Ishikawa (cell line): ENCODE data around the gene NTRK3.

Source experiments
- CEBPB ChIP-seq: IDR thresholded peaks from 2 replicates; pipeline ENCODE4 v1.6.1; 2012
- CREB1 ChIP-seq: IDR thresholded peaks from 2 replicates; pipeline ENCODE4 v1.6.1; 2012; ENCODE audit warnings: low read depth
- EGR1 ChIP-seq: IDR thresholded peaks from 2 replicates; pipeline ENCODE4 v1.6.1; 2012
- EP300 ChIP-seq: IDR thresholded peaks from 2 replicates; pipeline ENCODE4 v1.6.1; 2012; ENCODE audit warnings: borderline replicate concordance
- FOXM1 ChIP-seq: IDR thresholded peaks from 2 replicates; pipeline ENCODE4 v1.6.1; 2012; ENCODE audit warnings: low read depth, borderline replicate concordance
- NFIC ChIP-seq: IDR thresholded peaks from 2 replicates; pipeline ENCODE4 v1.6.1; 2012
- RAD21 ChIP-seq: IDR thresholded peaks from 2 replicates; pipeline ENCODE4 v1.6.1; 2012; ENCODE audit warnings: low read depth
- TAF1 ChIP-seq: IDR thresholded peaks from 2 replicates; pipeline ENCODE4 v1.6.1; 2012; ENCODE audit warnings: low read depth, mild to moderate bottlenecking
- TCF12 ChIP-seq: IDR thresholded peaks from 2 replicates; pipeline ENCODE4 v1.6.1; 2012; ENCODE audit warnings: low read depth
- TEAD4 ChIP-seq: IDR thresholded peaks from 2 replicates; pipeline ENCODE4 v1.6.1; 2012
- YY1 ChIP-seq: IDR thresholded peaks from 2 replicates; pipeline ENCODE4 v1.6.1; 2012; ENCODE audit warnings: low read depth
- ZBTB7A ChIP-seq: IDR thresholded peaks from 2 replicates; pipeline ENCODE4 v1.6.1; 2012; ENCODE audit warnings: low read depth
- TF ChIP-seq, protein P1 (sequence below): IDR thresholded peaks from 2 replicates; pipeline ENCODE4 v1.6.1; 2012
- TF ChIP-seq, protein P2 (sequence below): IDR thresholded peaks from 2 replicates; pipeline ENCODE4 v1.6.1; 2012; ENCODE audit warnings: low read depth, mild to moderate bottlenecking
- TF ChIP-seq, protein P3 (sequence below): IDR thresholded peaks from 2 replicates; pipeline ENCODE4 v1.6.1; 2012

NTRK3 gene

DNA sequence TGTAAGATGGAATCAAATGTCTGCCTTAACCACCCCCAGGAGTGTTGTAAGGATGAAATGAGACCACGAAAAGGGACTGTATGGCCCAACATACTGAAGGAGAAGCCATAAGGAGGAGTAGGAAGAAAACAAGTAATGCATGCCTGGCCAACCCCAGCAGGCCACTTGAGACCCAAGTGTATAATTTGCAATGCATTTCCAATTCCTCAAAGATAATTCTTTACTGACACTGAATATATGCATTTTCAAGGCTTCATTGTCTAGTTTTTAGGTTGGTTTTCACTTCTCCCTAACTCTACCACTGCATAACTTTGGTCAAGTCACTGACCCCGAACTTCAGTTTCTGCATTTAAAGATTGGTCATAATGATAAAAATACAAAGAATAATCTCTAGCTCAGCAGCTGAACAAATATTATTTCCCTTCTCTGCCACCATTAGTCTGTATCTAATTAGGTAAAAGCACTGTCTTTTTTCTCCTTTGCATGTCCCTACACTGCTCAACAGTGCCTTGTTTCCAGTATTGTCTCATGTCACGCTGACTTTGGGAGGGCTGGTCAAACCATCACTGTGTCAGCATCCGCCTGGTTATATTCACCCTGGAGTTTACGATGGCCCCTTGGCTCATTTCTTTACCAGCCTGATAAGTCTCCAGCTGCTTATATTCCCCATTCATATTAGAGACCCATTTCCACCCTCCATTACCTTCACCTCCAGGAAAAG is 378.6 kb downstream of the NTRK3 start:
- TF ChIP-seq NFIC (no peak), CEBPB (no peak), CREB1 (no peak), EGR1 (no peak), ZBTB7A (no peak), YY1 (no peak)
- TF ChIP-seq, protein P1, sequence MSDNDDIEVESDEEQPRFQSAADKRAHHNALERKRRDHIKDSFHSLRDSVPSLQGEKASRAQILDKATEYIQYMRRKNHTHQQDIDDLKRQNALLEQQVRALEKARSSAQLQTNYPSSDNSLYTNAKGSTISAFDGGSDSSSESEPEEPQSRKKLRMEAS = no peak

DNA sequence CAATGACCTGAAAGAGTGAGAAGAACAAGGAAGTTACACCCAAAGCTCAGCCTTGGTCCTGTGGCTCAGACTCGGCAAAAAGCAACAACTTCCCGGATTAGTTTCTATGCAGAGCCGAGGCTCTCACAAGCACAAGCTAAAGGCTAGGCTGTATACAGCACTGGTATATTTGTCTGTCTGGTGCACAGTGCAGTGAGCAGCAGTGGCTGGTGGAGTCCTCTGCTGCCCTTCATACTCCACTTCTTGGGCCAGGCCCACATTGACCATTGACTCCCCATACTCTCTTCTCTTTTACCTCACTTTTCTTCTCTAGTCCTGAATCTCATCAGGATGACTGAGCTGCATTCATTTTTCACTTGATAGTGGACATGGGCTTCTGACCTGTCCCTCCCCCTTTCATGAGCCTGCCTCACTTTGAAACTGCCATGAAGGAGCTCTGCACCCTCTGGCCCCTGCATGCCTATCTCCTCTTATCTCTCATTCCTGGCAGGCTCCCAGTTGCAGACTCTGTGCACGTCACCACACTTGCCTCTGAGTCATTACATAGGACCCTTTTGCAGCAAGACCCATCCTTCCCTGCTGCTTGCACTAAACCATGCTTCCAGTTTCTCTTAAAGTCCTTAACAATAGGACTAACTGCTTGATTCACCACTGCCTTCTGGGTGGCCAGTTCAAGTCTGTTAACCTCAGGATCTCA is 379.3 kb downstream of the NTRK3 start:
- TF ChIP-seq, protein P2, sequence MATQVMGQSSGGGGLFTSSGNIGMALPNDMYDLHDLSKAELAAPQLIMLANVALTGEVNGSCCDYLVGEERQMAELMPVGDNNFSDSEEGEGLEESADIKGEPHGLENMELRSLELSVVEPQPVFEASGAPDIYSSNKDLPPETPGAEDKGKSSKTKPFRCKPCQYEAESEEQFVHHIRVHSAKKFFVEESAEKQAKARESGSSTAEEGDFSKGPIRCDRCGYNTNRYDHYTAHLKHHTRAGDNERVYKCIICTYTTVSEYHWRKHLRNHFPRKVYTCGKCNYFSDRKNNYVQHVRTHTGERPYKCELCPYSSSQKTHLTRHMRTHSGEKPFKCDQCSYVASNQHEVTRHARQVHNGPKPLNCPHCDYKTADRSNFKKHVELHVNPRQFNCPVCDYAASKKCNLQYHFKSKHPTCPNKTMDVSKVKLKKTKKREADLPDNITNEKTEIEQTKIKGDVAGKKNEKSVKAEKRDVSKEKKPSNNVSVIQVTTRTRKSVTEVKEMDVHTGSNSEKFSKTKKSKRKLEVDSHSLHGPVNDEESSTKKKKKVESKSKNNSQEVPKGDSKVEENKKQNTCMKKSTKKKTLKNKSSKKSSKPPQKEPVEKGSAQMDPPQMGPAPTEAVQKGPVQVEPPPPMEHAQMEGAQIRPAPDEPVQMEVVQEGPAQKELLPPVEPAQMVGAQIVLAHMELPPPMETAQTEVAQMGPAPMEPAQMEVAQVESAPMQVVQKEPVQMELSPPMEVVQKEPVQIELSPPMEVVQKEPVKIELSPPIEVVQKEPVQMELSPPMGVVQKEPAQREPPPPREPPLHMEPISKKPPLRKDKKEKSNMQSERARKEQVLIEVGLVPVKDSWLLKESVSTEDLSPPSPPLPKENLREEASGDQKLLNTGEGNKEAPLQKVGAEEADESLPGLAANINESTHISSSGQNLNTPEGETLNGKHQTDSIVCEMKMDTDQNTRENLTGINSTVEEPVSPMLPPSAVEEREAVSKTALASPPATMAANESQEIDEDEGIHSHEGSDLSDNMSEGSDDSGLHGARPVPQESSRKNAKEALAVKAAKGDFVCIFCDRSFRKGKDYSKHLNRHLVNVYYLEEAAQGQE = no peak
- TF ChIP-seq EP300 (no peak), CREB1 (no peak), FOXM1 (no peak), EGR1 (no peak), NFIC (no peak), RAD21 (no peak), YY1 (no peak), ZBTB7A (no peak), TEAD4 (no peak), CEBPB (no peak), TAF1 (no peak), TCF12 (no peak)
- TF ChIP-seq, protein P3, sequence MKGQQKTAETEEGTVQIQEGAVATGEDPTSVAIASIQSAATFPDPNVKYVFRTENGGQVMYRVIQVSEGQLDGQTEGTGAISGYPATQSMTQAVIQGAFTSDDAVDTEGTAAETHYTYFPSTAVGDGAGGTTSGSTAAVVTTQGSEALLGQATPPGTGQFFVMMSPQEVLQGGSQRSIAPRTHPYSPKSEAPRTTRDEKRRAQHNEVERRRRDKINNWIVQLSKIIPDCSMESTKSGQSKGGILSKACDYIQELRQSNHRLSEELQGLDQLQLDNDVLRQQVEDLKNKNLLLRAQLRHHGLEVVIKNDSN = no peak
- TF ChIP-seq, protein P1 = no peak

DNA sequence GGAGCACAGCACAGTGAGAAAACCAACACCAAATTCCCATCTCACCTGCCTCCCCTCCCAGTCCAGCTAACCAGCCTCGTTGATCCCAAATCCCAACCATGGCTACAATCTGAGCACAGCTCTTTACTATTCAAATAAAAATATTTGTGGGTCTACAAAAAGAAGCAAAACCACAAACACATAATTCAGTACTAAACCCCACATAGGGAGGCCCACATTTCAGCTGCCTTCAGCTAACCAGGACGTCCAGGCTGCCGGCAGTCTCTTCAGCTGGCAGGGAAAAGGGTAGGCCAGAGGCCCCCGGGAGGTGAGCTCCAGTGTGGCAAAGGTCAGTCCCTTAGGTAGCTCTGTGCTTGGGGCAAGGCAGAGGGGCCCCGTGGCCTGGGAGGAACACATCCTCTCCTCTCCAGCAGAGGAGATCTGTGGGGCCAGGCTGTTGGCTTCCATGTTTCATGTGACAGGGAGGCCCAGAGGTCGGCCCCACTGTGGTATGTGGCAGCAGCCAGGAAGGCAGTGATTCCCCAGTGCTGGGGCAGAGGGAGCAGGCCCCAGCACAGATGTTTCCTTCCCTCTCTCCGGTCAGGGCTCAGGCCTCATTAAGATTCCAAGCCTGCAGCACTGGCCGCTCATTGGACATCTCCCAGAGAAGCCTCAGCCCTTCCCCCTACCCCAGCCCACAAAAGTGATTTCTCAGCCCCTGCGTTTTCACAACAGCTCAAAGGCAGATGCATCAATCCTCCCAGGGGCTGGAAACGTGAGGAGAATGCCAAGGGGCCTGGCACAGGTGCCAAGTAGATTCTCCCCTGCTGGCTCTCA is 381.4 kb downstream of the NTRK3 start:
- no peak for TF ChIP-seq FOXM1
- TF ChIP-seq EGR1 = no peak
- TF ChIP-seq TEAD4 = no peak
- no peak for TF ChIP-seq RAD21
- no peak for TF ChIP-seq CREB1
- TF ChIP-seq EP300 = no peak
- TF ChIP-seq TCF12 = no peak
- TF ChIP-seq, protein P3 = no peak
- TF ChIP-seq ZBTB7A = no peak
- no peak for TF ChIP-seq CEBPB
- no peak for TF ChIP-seq NFIC
- TF ChIP-seq, protein P1 = no peak
- TF ChIP-seq, protein P2 = no peak
- no peak for TF ChIP-seq YY1
- TF ChIP-seq TAF1 = no peak

DNA sequence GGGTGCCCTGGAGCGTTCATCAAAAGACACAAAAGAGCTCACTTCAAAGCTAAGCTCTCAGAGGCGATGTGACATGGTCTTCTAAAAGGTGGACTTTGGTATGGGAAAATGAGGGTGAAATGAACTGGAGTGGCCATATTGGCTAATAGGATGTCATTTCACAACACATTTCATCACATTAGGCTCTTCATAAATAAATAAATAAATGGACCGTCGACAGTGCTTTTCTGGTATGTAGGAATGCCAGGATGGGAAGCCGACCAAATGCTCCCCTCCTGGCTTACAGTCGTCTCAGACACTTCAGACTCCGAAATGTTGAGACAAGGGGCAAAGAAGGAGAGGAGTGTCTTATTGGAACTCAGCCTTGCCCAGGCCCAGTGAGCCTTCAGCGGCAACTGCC is 383.0 kb downstream of the NTRK3 start:
- TF ChIP-seq TAF1 (no peak), NFIC (no peak)

DNA sequence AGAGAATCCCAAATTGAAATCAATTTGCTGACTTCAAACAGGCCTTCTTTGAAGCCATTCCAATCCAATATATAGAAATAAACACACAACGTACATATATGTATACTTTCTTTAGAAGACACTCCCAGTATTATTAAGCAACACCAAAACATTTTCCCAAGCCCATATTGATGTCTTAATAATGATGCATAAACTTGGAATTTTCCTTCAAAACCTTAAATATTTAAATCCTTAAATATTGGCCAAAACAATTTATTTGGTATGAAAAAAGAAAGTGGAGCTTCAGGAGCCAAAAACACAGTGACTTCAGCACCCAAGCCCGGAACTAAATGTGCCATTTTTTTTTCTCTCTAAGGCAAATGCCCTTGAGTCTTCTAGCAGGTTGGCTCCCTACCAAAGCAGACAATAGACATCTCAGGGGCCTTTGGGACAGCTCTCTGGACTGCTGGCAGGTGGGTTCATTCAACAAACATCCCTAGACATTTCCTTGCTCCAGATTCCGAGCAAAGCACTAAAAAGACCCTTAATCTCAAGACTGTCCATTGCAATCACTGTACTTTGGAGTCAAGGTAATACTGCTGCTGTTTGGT is 384.7 kb downstream of the NTRK3 start:
- TF ChIP-seq TAF1 = no peak
- no peak for TF ChIP-seq EP300
- TF ChIP-seq EGR1 = no peak
- no peak for TF ChIP-seq CREB1
- no peak for TF ChIP-seq FOXM1
- TF ChIP-seq, protein P3 = no peak
- TF ChIP-seq YY1 = no peak
- TF ChIP-seq, protein P1 = no peak
- TF ChIP-seq TCF12 = no peak
- TF ChIP-seq, protein P2 = no peak
